CD4-positive, CD25-positive, alpha-beta regulatory T cell (primary cell): ENCODE results near the gene SLF2. TPM values are rescaled to one million over a fixed set of nuclear protein-coding genes. Genes with fewer than 3 reads are reported as not detected.
A peak's percentile ranks its signal among the peaks of the same experiment; 100 is the strongest.

ENCODE experiments used
- ATAC-seq, 2 donors: fragments of 150-1000 bp; cut with Tn5 transposase; one replicate each; pipeline ENCODE4 v1.10.0; 2021; ENCODE audit warnings: low read depth in 2 of 2, moderate number of reproducible peaks in 2 of 2, moderate library complexity in 1 of 2
- DNase-seq, 3 donors: peaks; one replicate each; pipeline versions ENCODE4 v3.0.0 to v3.0.0-alpha.2; 2012 to 2022; ENCODE audit warnings: mixed read lengths in 1 of 3
- H3K27ac ChIP-seq: one replicate; pipeline ENCODE4 v1.7.0; 2013; ENCODE audit warnings: mild to moderate bottlenecking, low read length; ENCODE audit not compliant: insufficient read depth, poor library complexity, severe bottlenecking
- H3K27me3 ChIP-seq: one replicate; pipeline ENCODE4 v1.7.0; 2013; ENCODE audit warnings: low read length; ENCODE audit not compliant: control insufficient read depth, insufficient read depth
- H3K36me3 ChIP-seq: one replicate; pipeline ENCODE4 v1.7.0; 2013; ENCODE audit warnings: mild to moderate bottlenecking, low read length, moderate library complexity; ENCODE audit not compliant: control insufficient read depth, insufficient read depth
- H3K4me1 ChIP-seq: 2 replicates; pipeline ENCODE4 v1.7.0; 2013; ENCODE audit warnings: mild to moderate bottlenecking, low read length; ENCODE audit not compliant: insufficient read depth, control insufficient read depth, poor library complexity, severe bottlenecking
- H3K4me3 ChIP-seq: one replicate; pipeline ENCODE4 v1.7.0; 2013; ENCODE audit warnings: low read depth, mild to moderate bottlenecking, low read length, moderate library complexity
- H3K9me3 ChIP-seq, 2 experiments: 1 replicate in 1 of 2; 2 replicates in 1 of 2; pipeline ENCODE4 v1.7.0; 2013; ENCODE audit warnings: low read length in 2 of 2, mild to moderate bottlenecking in 1 of 2, moderate library complexity in 1 of 2; ENCODE audit not compliant: control insufficient read depth in 2 of 2
- H3K27ac Mint-ChIP-seq, 3 donors: one replicate each; pipeline ENCODE4 v1.8.0; 2020 to 2022; ENCODE audit warnings: mild to moderate bottlenecking in 3 of 3, mixed read lengths in 3 of 3, moderate library complexity in 2 of 3
- H3K27me3 Mint-ChIP-seq: one replicate; pipeline ENCODE4 v1.8.0; 2022; ENCODE audit warnings: mild to moderate bottlenecking, mixed read lengths
- H3K36me3 Mint-ChIP-seq: one replicate; pipeline ENCODE4 v1.8.0; 2020; ENCODE audit warnings: mixed read lengths
- H3K4me1 Mint-ChIP-seq, 4 donors: one replicate each; pipeline ENCODE4 v1.8.0; 2020 to 2022; ENCODE audit warnings: mixed read lengths in 4 of 4, mild to moderate bottlenecking in 1 of 4
- H3K4me3 Mint-ChIP-seq, 4 donors: one replicate each; pipeline ENCODE4 v1.8.0; 2020 to 2022; ENCODE audit warnings: mild to moderate bottlenecking in 4 of 4, mixed read lengths in 4 of 4, moderate library complexity in 3 of 4
- H3K9me3 Mint-ChIP-seq, 7 donors: one replicate each; pipeline ENCODE4 v1.8.0; 2020 to 2022; ENCODE audit warnings: mixed read lengths in 7 of 7, mild to moderate bottlenecking in 3 of 7, moderate library complexity in 2 of 7
- polyA plus RNA-seq, 4 donors: library from polyadenylated mRNA; unstranded; fragments of 300-500 nt; fragmentation: Illumina TruSeq; gene quantifications; one replicate each; pipeline ENCODE4 v1.2.3, GENCODE V29; 2021
- total RNA-seq: library from RNA; stranded (reverse); gene quantifications from one replicate; pipeline ENCODE4 v1.2.3, GENCODE V29; 2022

The SLF2 gene
- total and polyA plus RNA-seq, 5 donors from 2014 or later, result 10.3 to 23.2 (median 10.6) TPM

DNA sequence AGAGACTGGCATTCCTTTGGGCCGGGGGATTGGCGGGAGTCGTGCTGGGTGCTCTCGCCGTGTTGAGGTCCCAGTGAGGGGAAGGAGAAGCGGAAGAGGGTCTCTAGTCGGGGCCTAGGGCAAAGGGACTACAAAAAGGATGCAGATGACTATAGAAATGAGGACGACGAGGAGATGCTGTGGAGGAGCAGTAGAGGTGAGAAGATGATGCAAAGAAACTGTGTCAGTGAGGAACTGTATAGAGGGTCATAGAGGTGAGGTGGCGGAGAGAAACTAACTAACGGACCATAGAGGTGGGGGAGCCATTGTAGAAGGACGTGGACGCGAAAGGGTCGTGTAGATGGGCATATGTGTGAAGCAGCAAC lies 74.9 kb downstream of the SLF2 start:
- no peaks in the 10 kb centered on the region for H3K27me3 Mint-ChIP-seq
- peaks cover 26% of the 10 kb centered on the region for H3K36me3 ChIP-seq
- peaks cover 0 to 67% (median 36%) of the 10 kb centered on the region in 4 donors for H3K4me1 Mint-ChIP-seq
- H3K9me3 ChIP-seq, result no peaks in the 10 kb centered on the region
- peak in 1 of 3 donors; percentile 18 for DNase-seq
- no peak for ATAC-seq
- H3K27ac ChIP-seq, result peak overlapping the region; percentile 76
- H3K36me3 Mint-ChIP-seq, result peaks cover 21% of the 10 kb centered on the region
- H3K27me3 ChIP-seq, result no peaks in the 10 kb centered on the region
- no peaks in the 10 kb centered on the region for H3K9me3 Mint-ChIP-seq
- peak overlapping the region; percentile 82 for H3K4me3 ChIP-seq
- H3K27ac Mint-ChIP-seq, result peak overlapping the region; percentile 57 to 92 (median 79)
- peaks cover 27% of the 10 kb centered on the region for H3K4me1 ChIP-seq
- H3K4me3 Mint-ChIP-seq, result peak overlapping the region; percentile 96 to 99 (median 98)

DNA sequence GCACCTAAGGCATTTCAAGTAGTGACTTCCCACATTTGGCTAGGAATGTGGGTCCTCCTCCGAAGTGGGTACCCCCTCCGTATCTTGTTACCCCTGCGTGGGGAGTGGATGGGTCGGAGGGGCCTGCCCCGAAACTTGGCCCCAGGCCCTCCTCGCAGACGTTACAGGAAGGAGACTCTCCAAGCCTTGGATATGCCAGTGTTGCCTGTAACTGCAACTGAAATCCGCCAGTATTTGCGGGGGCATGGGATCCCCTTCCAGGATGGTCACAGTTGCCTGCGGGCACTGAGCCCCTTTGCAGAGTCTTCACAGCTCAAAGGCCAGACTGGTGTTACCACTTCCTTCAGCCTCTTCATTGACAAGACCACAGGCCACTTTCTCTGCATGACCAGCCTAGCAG lies 75.4 kb downstream of the SLF2 start:
- no peaks in the 10 kb centered on the region for H3K27me3 ChIP-seq
- Mint-ChIP-seq H3K4me1 (peaks cover 0 to 65% (median 35%) of the 10 kb centered on the region in 4 donors), H3K36me3 (peaks cover 17% of the 10 kb centered on the region), H3K4me3 (peak overlapping the region; percentile 96 to 99 (median 98)), H3K9me3 (no peaks in the 10 kb centered on the region), H3K27ac (peak overlapping the region; percentile 57 to 92 (median 79)), H3K27me3 (no peaks in the 10 kb centered on the region)
- H3K9me3 ChIP-seq, result no peaks in the 10 kb centered on the region
- no peak overlapping the region for H3K27ac ChIP-seq
- peaks cover 25% of the 10 kb centered on the region for H3K36me3 ChIP-seq
- no peak for ATAC-seq
- H3K4me3 ChIP-seq, result peak overlapping the region; percentile 82
- DNase-seq, result no peak
- H3K4me1 ChIP-seq, result peaks cover 27% of the 10 kb centered on the region

DNA sequence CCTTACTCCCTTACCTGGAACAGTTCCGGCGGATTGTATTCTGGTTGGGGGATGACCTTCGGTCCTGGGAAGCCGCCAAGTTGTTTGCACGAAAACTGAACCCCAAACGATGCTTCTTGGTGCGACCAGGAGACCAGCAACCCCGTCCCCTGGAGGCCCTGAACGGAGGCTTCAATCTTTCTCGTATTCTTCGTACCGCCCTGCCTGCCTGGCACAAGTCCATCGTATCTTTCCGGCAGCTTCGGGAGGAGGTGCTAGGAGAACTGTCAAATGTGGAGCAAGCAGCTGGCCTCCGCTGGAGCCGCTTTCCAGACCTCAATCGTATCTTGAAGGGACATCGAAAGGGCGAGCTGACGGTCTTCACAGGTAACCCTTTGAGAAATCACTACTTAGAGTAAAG lies 76.3 kb downstream of the SLF2 start:
- Mint-ChIP-seq H3K9me3 (no peaks in the 10 kb centered on the region), H3K4me1 (peaks cover 0 to 63% (median 34%) of the 10 kb centered on the region in 4 donors), H3K4me3 (peak overlapping the region in 2 of 4 donors; percentile 32 to 43), H3K36me3 (peaks cover 17% of the 10 kb centered on the region), H3K27ac (no peak overlapping the region), H3K27me3 (no peaks in the 10 kb centered on the region)
- no peak overlapping the region for H3K27ac ChIP-seq
- no peak overlapping the region for H3K4me3 ChIP-seq
- H3K27me3 ChIP-seq, result no peaks in the 10 kb centered on the region
- peaks cover 24% of the 10 kb centered on the region for H3K36me3 ChIP-seq
- no peak for DNase-seq
- ATAC-seq, result no peak
- no peaks in the 10 kb centered on the region for H3K9me3 ChIP-seq
- H3K4me1 ChIP-seq, result peaks cover 27% of the 10 kb centered on the region

DNA sequence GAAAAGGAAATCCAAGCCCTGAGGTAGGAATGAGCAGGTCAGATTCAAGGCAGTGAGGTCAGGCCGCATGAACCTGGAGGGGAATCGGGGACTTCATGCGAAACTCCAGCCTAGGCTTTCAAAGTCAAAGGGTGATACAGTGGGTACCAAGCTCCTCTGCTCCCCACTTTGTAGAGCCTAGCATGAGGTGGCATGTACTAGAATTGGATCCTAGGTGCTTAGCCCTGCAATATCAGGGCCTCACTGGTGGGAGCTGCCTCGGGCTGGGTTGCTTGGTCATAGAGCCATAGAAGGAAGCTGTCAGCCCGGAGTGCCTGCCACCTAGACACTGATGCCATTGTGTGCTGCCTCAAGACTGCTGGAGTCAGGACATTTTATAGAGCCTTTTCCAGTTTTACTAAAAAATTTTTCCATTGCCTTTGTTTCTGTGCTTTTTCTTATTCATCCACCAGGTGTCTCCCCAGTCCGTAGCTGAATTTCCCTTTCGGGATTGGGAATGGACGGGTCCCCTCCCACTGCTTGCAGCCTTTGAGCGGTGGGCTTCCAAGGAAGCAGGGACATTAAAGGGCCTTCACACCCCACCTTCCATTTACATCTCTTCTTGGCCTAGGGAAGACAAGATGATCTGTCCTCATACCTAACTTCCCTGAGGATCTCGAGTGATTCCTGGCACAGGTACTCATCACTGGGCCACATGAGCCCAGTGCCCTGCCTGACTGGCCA lies 81.4 kb downstream of the SLF2 start:
- Mint-ChIP-seq H3K27ac (peak overlapping the region; percentile 75 to 89 (median 86)), H3K9me3 (no peaks in the 10 kb centered on the region), H3K27me3 (no peaks in the 10 kb centered on the region), H3K4me1 (peaks cover 5 to 44% (median 25%) of the 10 kb centered on the region in 4 donors), H3K36me3 (peaks cover 21% of the 10 kb centered on the region), H3K4me3 (peak overlapping the region in 2 of 4 donors; percentile 90 to 96)
- H3K27me3 ChIP-seq, result no peaks in the 10 kb centered on the region
- H3K9me3 ChIP-seq, result no peaks in the 10 kb centered on the region
- ATAC-seq (no peak), DNase-seq (no peak)
- no peak overlapping the region for H3K4me3 ChIP-seq
- peaks cover 32% of the 10 kb centered on the region for H3K4me1 ChIP-seq
- peaks cover 24% of the 10 kb centered on the region for H3K36me3 ChIP-seq
- no peak overlapping the region for H3K27ac ChIP-seq

DNA sequence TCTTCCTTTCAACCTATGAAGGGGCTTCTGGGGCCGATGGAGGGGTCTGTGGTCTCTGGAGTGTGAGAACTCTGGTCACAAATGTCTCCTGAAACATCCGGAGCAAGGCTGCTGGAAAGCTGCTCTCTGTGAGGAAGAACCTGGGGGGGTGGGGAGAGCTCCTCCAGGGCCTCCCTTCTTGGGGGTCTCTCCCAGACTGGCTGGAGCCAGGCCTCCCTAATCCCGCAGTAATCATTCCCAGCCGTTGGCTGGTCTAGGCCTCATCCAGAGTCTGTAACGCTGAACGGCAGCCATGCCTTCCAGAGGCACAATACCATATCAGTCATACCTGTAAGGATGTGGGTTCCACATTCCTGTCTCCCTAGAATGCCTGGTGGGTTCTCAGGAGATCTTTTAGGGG lies 82.4 kb downstream of the SLF2 start:
- Mint-ChIP-seq H3K4me3 (peak overlapping the region; percentile 82 to 96 (median 88)), H3K27me3 (no peaks in the 10 kb centered on the region), H3K36me3 (peaks cover 18% of the 10 kb centered on the region), H3K4me1 (peaks cover 5 to 36% (median 22%) of the 10 kb centered on the region in 4 donors), H3K27ac (peak overlapping the region; percentile 43 to 89 (median 69)), H3K9me3 (no peaks in the 10 kb centered on the region)
- Histone ChIP-seq H3K9me3 (no peaks in the 10 kb centered on the region), H3K36me3 (peaks cover 19% of the 10 kb centered on the region), H3K4me1 (peaks cover 37% of the 10 kb centered on the region), H3K4me3 (no peak overlapping the region), H3K27ac (no peak overlapping the region), H3K27me3 (no peaks in the 10 kb centered on the region)
- ATAC-seq (no peak), DNase-seq (no peak)

GRCh38 chr10:100996678-100997359 lies 84.1 kb downstream of the SLF2 start:
- peaks cover 5% of the 10 kb centered on the region for H3K36me3 ChIP-seq
- Mint-ChIP-seq H3K4me3 (peak overlapping the region; percentile 89 to 97 (median 93)), H3K9me3 (no peaks in the 10 kb centered on the region), H3K36me3 (peaks cover 4% of the 10 kb centered on the region), H3K4me1 (peaks cover 5 to 34% (median 20%) of the 10 kb centered on the region in 4 donors), H3K27me3 (peaks cover 6% of the 10 kb centered on the region), H3K27ac (peak overlapping the region; percentile 89 to 95 (median 94))
- H3K4me1 ChIP-seq, result peaks cover 34% of the 10 kb centered on the region
- no peaks in the 10 kb centered on the region for H3K9me3 ChIP-seq
- peak in 1 of 3 donors; percentile 41 for DNase-seq
- ATAC-seq, result peak in 1 of 2 donors; percentile 18
- H3K27me3 ChIP-seq, result no peaks in the 10 kb centered on the region
- H3K27ac ChIP-seq, result peak overlapping the region; percentile 83
- peak overlapping the region; percentile 47 for H3K4me3 ChIP-seq

- peak overlapping the region; percentile 89 to 99 (median 93) for H3K4me3 Mint-ChIP-seq
- Histone ChIP-seq H3K4me3 (peak overlapping the region; percentile 75), H3K4me1 (peaks cover 34% of the 10 kb centered on the region), H3K36me3 (peaks cover 5% of the 10 kb centered on the region), H3K27ac (peak overlapping the region; percentile 83), H3K9me3 (no peaks in the 10 kb centered on the region), H3K27me3 (no peaks in the 10 kb centered on the region)
- peaks cover 4% of the 10 kb centered on the region for H3K36me3 Mint-ChIP-seq
- DNase-seq, result peak; percentile 70 to 84 (median 72)
- ATAC-seq, result peak; percentile 43 to 46
- H3K27me3 Mint-ChIP-seq, result peaks cover 6% of the 10 kb centered on the region
- peak overlapping the region; percentile 89 to 92 (median 90) for H3K27ac Mint-ChIP-seq
- H3K4me1 Mint-ChIP-seq, result peaks cover 5 to 34% (median 20%) of the 10 kb centered on the region in 4 donors
- H3K9me3 Mint-ChIP-seq, result no peaks in the 10 kb centered on the region
These were observed 84.8 kb downstream of the SLF2 start for GRCh38 chr10:100997360-100998182.
